HG03442 (cell line): ENCODE measurements around the gene SDHB.

ENCODE experiments used
- ATAC-seq: cut with Tn5 transposase; IDR thresholded peaks from one replicate; pipeline ENCODE4 v1.9.1; 2021; ENCODE audit warnings: mild to moderate bottlenecking, moderate library complexity; ENCODE audit not compliant: unreplicated experiment

SDHB gene

GRCh38 chr1:16989676-16990391 is 64.0 kb downstream of the SDHB start:
- ATAC-seq: no peak

GRCh38 chr1:16988210-16988609 is 65.6 kb downstream of the SDHB start:
- ATAC-seq: no peak

GRCh38 chr1:16986962-16987361 is 66.9 kb downstream of the SDHB start:
- no peak for ATAC-seq

GRCh38 chr1:16986560-16986959 is 67.3 kb downstream of the SDHB start:
- no peak for ATAC-seq

- ATAC-seq: no peak
Measured at GRCh38 chr1:16986113-16986512, 67.7 kb downstream of the SDHB start.

GRCh38 chr1:16984717-16985116 is 69.1 kb downstream of the SDHB start:
- ATAC-seq: no peak

- no peak for ATAC-seq
Measured at GRCh38 chr1:16983649-16984048, 70.2 kb downstream of the SDHB start.

GRCh38 chr1:16982902-16983301 is 70.9 kb downstream of the SDHB start:
- ATAC-seq: no peak

GRCh38 chr1:16981269-16981849 is 72.5 kb downstream of the SDHB start:
- ATAC-seq: no peak

GRCh38 chr1:16980473-16981268 is 73.2 kb downstream of the SDHB start, which contains the start of gene MFAP2:
MFAP2 (minus strand) TSS chr1:16980620; CDS start chr1:16978273, 2,347 bp downstream.
- no peak for ATAC-seq

GRCh38 chr1:16979475-16980327 is 74.1 kb downstream of the SDHB start:
- ATAC-seq: no peak

- ATAC-seq: no peak
Measured at GRCh38 chr1:16978567-16979474, 75.0 kb downstream of the SDHB start.

- ATAC-seq: no peak
Measured at GRCh38 chr1:16978139-16978538, 75.7 kb downstream of the SDHB start.

GRCh38 chr1:16977377-16977776 is 76.5 kb downstream of the SDHB start:
- no peak for ATAC-seq

GRCh38 chr1:16976966-16977365 is 76.9 kb downstream of the SDHB start:
- no peak for ATAC-seq

GRCh38 chr1:16975838-16976237 is 78.0 kb downstream of the SDHB start:
- ATAC-seq: no peak

GRCh38 chr1:16975211-16975610 is 78.6 kb downstream of the SDHB start:
- no peak for ATAC-seq

- no peak for ATAC-seq
Measured at GRCh38 chr1:16973215-16973614, 80.6 kb downstream of the SDHB start.

- ATAC-seq: no peak
Measured at GRCh38 chr1:16972189-16972895, 81.5 kb downstream of the SDHB start.
